ENCODE measurements around the gene CD82. TPM values are rescaled to one million over a fixed set of nuclear protein-coding genes. Genes with fewer than 3 reads are reported as not detected.

Gene CD82
- total and polyA plus RNA-seq, 3 donors from 2014 or later, result 5.0 to 13.7 (median 13.0) TPM

GRCh38 chr11:44585421-44585820, 20.0 kb downstream of the CD82 start:
- Histone ChIP-seq H3K36me3 (ENCODE audit: low read depth, missing control alignments) (no peaks in the 10 kb centered on the region), H3K4me1 (no peaks in the 10 kb centered on the region), H3K27ac (no peak overlapping the region), H3K9me3 (no peaks in the 10 kb centered on the region), H3K4me3 (no peak overlapping the region), H3K27me3 (no peaks in the 10 kb centered on the region)
- WGBS, 2 donors, result 49 to 72% methylated on average over 5 of the region's 5 CpGs
- no peak for DNase-seq
- intact Hi-C loops (cut with DNase I; ENCODE audit: low total_unique reads), result no loop called here
- TF ChIP-seq POLR2A (IDR thresholded peaks at IDR 0.05), result no peak

DNA sequence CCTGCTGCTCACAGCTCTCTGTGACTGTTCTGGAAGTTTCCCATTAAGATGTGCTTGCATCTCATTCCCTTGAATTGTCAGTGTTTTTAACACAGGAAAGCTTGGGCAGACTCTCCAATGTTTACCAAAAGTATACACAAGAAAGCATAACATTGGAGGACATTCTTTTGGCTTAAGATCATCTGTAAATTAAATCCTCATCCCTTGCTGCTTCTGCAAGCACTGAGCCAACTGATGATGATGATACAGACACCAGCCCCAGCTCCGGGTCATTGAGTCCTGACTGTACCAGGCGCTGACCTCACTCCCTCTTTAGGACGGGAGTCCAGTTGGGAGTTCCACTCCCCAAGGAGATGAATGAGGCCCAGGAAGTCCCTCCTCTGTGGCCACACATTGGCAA, 23.8 kb downstream of the CD82 start:
- Histone ChIP-seq H3K36me3 (ENCODE audit: low read depth, missing control alignments) (no peaks in the 10 kb centered on the region), H3K4me3 (no peak overlapping the region), H3K4me1 (peaks cover 12% of the 10 kb centered on the region), H3K27me3 (no peaks in the 10 kb centered on the region), H3K27ac (no peak overlapping the region), H3K9me3 (no peaks in the 10 kb centered on the region)
- TF ChIP-seq, protein P1, sequence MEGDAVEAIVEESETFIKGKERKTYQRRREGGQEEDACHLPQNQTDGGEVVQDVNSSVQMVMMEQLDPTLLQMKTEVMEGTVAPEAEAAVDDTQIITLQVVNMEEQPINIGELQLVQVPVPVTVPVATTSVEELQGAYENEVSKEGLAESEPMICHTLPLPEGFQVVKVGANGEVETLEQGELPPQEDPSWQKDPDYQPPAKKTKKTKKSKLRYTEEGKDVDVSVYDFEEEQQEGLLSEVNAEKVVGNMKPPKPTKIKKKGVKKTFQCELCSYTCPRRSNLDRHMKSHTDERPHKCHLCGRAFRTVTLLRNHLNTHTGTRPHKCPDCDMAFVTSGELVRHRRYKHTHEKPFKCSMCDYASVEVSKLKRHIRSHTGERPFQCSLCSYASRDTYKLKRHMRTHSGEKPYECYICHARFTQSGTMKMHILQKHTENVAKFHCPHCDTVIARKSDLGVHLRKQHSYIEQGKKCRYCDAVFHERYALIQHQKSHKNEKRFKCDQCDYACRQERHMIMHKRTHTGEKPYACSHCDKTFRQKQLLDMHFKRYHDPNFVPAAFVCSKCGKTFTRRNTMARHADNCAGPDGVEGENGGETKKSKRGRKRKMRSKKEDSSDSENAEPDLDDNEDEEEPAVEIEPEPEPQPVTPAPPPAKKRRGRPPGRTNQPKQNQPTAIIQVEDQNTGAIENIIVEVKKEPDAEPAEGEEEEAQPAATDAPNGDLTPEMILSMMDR (IDR thresholded peaks at IDR 0.05), result no peak
- no peak for DNase-seq
- 76 to 86% methylated on average over 3 of the region's 3 CpGs for WGBS, 2 donors
- intact Hi-C loops (cut with DNase I; ENCODE audit: low total_unique reads), result no loop called here

DNA sequence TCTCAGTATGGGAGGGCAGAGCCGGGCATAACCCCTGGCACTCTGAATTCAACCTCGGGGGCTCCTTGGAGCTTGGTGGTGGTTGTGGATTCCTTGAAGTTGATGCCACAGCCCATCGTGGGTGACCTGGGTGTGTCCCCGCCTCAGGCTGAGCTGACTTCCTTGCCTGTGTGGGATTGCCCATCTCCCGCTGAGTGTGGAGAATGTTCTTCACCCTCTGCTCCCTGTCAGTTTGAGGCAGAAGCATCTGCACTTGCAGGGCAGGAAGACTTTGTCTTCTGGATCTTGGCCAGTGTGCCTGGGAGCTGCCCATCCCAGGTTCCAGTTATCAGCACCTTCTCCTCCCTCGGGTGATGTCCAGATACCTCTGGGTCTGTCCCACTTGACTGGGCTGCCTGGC, 25.3 kb downstream of the CD82 start:
- Histone ChIP-seq H3K4me1 (peaks cover 12% of the 10 kb centered on the region), H3K4me3 (no peak overlapping the region), H3K36me3 (ENCODE audit: low read depth, missing control alignments) (no peaks in the 10 kb centered on the region), H3K27ac (no peak overlapping the region), H3K9me3 (no peaks in the 10 kb centered on the region), H3K27me3 (no peaks in the 10 kb centered on the region)
- TF ChIP-seq, protein P1 (IDR thresholded peaks at IDR 0.05), result no peak
- no peak for TF ChIP-seq POLR2A (IDR thresholded peaks at IDR 0.05)
- intact Hi-C loops (cut with DNase I; ENCODE audit: low total_unique reads), result no loop called here
- 67 to 79% methylated on average over 3 to 6 of the region's 6 CpGs for WGBS, 2 donors
- DNase-seq, result no peak

DNA sequence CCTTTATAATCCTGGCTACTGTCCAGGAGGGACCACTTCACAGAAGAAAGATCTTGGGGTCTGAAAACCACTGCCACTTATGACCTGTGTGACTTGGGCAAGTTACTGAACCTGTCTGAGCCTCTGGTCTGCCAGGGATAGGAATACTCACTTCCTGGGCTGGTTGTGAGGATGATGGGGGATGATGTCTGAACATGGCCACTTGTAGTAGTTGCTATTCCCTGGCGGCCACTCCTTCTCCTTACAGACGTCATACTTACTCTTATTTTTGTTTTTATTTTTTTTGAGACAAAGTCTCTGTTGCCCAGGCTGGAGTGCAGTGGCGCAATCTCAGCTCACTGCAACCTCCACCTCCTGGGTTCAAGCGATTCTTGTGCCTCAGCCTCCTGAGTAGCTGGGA, 26.1 kb downstream of the CD82 start:
- Histone ChIP-seq H3K27me3 (no peaks in the 10 kb centered on the region), H3K4me3 (no peak overlapping the region), H3K27ac (no peak overlapping the region), H3K36me3 (ENCODE audit: low read depth, missing control alignments) (no peaks in the 10 kb centered on the region), H3K9me3 (no peaks in the 10 kb centered on the region), H3K4me1 (peaks cover 20% of the 10 kb centered on the region)
- TF ChIP-seq, protein P1 (IDR thresholded peaks at IDR 0.05), result no peak
- no peak for TF ChIP-seq POLR2A (IDR thresholded peaks at IDR 0.05)
- DNase-seq, result no peak
- 92 to 96% methylated on average over 4 of the region's 4 CpGs for WGBS, 2 donors
- intact Hi-C loops (cut with DNase I; ENCODE audit: low total_unique reads), result no loop called here

DNA sequence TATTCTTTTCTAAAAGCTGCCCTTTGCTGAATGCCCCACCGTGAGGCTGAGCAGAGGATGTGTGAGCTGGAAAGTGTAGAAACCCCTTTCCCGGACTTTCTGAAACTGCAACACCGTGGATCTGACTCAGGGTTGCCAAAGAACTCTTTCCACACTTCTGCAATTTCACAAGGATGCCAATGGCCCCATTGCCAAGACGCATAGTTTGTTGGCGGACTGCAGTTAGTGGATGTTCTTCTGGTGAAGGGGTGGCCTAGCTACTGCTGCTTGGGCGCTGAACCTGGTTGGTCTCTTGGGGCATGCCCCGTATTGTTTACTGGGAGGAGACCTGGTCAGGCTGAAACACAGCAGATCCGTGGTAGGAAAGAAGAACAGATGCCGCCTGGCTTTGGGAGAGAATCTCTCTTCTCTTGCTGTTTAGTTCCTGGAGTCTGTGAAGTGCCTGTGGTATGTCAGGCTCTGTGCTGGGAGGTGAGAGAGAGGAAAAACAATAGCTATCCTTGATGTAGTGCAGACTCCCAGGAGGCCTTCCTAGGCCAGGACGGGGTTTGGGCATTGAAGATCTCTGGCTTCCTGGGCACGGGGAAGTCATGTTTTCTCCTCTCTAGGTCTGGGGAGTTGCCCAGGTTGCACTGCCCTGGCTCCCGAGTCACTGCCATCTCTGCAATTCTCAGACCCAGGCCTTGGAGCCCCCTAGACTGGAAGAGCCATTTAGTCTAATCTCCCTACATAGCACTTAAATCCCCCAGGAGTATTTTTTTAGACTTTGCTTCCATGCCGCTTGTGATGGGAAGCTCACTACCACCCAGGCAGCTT, 26.9 kb downstream of the CD82 start:
- peaks cover 28% of the 10 kb centered on the region for H3K4me1 ChIP-seq
- no peaks in the 10 kb centered on the region for H3K27me3 ChIP-seq
- no peak overlapping the region for H3K4me3 ChIP-seq
- H3K27ac ChIP-seq, result no peak overlapping the region
- no peak for TF ChIP-seq POLR2A (IDR thresholded peaks at IDR 0.05)
- TF ChIP-seq, protein P1 (IDR thresholded peaks at IDR 0.05), result no peak
- intact Hi-C loops (cut with DNase I; ENCODE audit: low total_unique reads), result no loop called here
- H3K9me3 ChIP-seq, result no peaks in the 10 kb centered on the region
- no peak for DNase-seq
- WGBS, 2 donors, result 69 to 73% methylated on average over 11 to 13 of the region's 13 CpGs
- no peaks in the 10 kb centered on the region for H3K36me3 ChIP-seq (ENCODE audit: low read depth, missing control alignments)
